GM21423 (cell line): ENCODE data around the gene CADPS2.

Experiments
- ATAC-seq: cut with Tn5 transposase; IDR thresholded peaks from one replicate; pipeline ENCODE4 v1.9.1; 2021; ENCODE audit warnings: mild to moderate bottlenecking, moderate library complexity; ENCODE audit not compliant: unreplicated experiment

Gene CADPS2

GRCh38 chr7:122316467-122317388 lies 569.5 kb downstream of the CADPS2 start:
- ATAC-seq = no peak

- no peak for ATAC-seq
These were observed 570.5 kb downstream of the CADPS2 start for GRCh38 chr7:122315507-122316466.

- no peak for ATAC-seq
These were observed 572.0 kb downstream of the CADPS2 start for GRCh38 chr7:122314284-122314683.

GRCh38 chr7:122312789-122313188 lies 573.5 kb downstream of the CADPS2 start:
- no peak for ATAC-seq

GRCh38 chr7:122311734-122312450 lies 574.4 kb downstream of the CADPS2 start:
- ATAC-seq = no peak

GRCh38 chr7:122311050-122311700 lies 575.1 kb downstream of the CADPS2 start:
- ATAC-seq = no peak

GRCh38 chr7:122310119-122311021 lies 575.9 kb downstream of the CADPS2 start:
- no peak for ATAC-seq

- no peak for ATAC-seq
These were observed 576.8 kb downstream of the CADPS2 start for GRCh38 chr7:122309421-122309820.

- ATAC-seq = no peak
These were observed 579.0 kb downstream of the CADPS2 start for GRCh38 chr7:122307228-122307621.

GRCh38 chr7:122306320-122307227 lies 579.7 kb downstream of the CADPS2 start:
- no peak for ATAC-seq

GRCh38 chr7:122305475-122306319 lies 580.6 kb downstream of the CADPS2 start:
- no peak for ATAC-seq

- no peak for ATAC-seq
These were observed 581.3 kb downstream of the CADPS2 start for GRCh38 chr7:122304996-122305421.

- no peak for ATAC-seq
These were observed 581.8 kb downstream of the CADPS2 start, which contains the start of gene FEZF1 for GRCh38 chr7:122304319-122304975. TSS of gene FEZF1 (minus strand) at chr7:122304750. CDS start at chr7:122304437, 313 bp downstream.

- ATAC-seq = no peak
These were observed 582.5 kb downstream of the CADPS2 start for GRCh38 chr7:122303531-122304318.

GRCh38 chr7:122302761-122303530 lies 583.3 kb downstream of the CADPS2 start:
- no peak for ATAC-seq
